SK-N-SH treated with all-trans-retinoic acid at 6 μM for 48 hours (cell line): Measurements from ENCODE around the gene MEOX1.
A peak's percentile ranks its signal among the peaks of the same experiment; 100 is the strongest.
"Not testable (repeated sequence)": the region's sequence is repeated elsewhere in the genome, so short reads cannot be mapped to it uniquely, and the experiment has no call there.

Source experiments
- ATAC-seq: fragments of 200-7000 bp; cut with Tn5 transposase; 3 replicates; pipeline ENCODE4 v1.9.1; 2020; ENCODE audit warnings: mild to moderate bottlenecking, moderate library complexity
- ESRRG ChIP-seq: fragments of 250-450 bp; sonication (Bioruptor Pico); IDR thresholded peaks from 2 replicates; pipeline ENCODE4 v1.6.1; 2021; ENCODE audit warnings: mild to moderate bottlenecking
- GLIS3 ChIP-seq: fragments of 250-450 bp; sonication (Bioruptor Pico); IDR thresholded peaks from 2 replicates; pipeline ENCODE4 v1.5.0; 2020; ENCODE audit warnings: mild to moderate bottlenecking, moderate library complexity
- ISL1 ChIP-seq: fragments of 250-450 bp; sonication (Bioruptor Pico); IDR thresholded peaks from 2 replicates; pipeline ENCODE4 v2.1.2; 2022; ENCODE audit warnings: mild to moderate bottlenecking, moderate library complexity
- OSR1 ChIP-seq: fragments of 250-450 bp; sonication (Bioruptor Pico); IDR thresholded peaks from 2 replicates; pipeline ENCODE4 v1.8.0; 2022; ENCODE audit warnings: moderate library complexity, mild to moderate bottlenecking, inconsistent platforms
- POU6F1 ChIP-seq: fragments of 250-450 bp; sonication (Bioruptor Pico); IDR thresholded peaks from 2 replicates; pipeline ENCODE4 v1.8.0; 2021; ENCODE audit warnings: low read depth, mild to moderate bottlenecking, moderate library complexity, borderline replicate concordance
- PPARA ChIP-seq: fragments of 250-450 bp; sonication (Bioruptor Pico); IDR thresholded peaks from 2 replicates; pipeline ENCODE4 v1.5.0; 2020; ENCODE audit warnings: mild to moderate bottlenecking, borderline replicate concordance
- RARB ChIP-seq: fragments of 250-450 bp; sonication (Bioruptor Pico); IDR thresholded peaks from 2 replicates; pipeline ENCODE4 v1.8.0; 2021; ENCODE audit warnings: mild to moderate bottlenecking, moderate library complexity
- SNAI2 ChIP-seq: fragments of 250-450 bp; sonication (Bioruptor Pico); IDR thresholded peaks from 2 replicates; pipeline ENCODE4 v1.5.0; 2020; ENCODE audit warnings: mild to moderate bottlenecking, moderate library complexity
- TCF4 ChIP-seq: fragments of 250-450 bp; sonication (Bioruptor Pico); IDR thresholded peaks from 2 replicates; pipeline ENCODE4 v1.8.0; 2021; ENCODE audit warnings: mild to moderate bottlenecking, moderate library complexity, borderline replicate concordance
- TOX ChIP-seq: fragments of 250-450 bp; sonication (Bioruptor Pico); IDR thresholded peaks from 2 replicates; pipeline ENCODE4 v1.8.0; 2021; ENCODE audit warnings: mild to moderate bottlenecking, moderate library complexity, borderline replicate concordance
- ZC3H10 ChIP-seq: fragments of 250-450 bp; sonication (Bioruptor Pico); IDR thresholded peaks from 2 replicates; pipeline ENCODE4 v1.5.1; 2021; ENCODE audit warnings: mild to moderate bottlenecking, moderate library complexity
- ZFP3 ChIP-seq: fragments of 250-450 bp; sonication (Bioruptor Pico); IDR thresholded peaks from 2 replicates; pipeline ENCODE4 v1.5.0; 2020; ENCODE audit warnings: mild to moderate bottlenecking, moderate library complexity
- ZFP30 ChIP-seq: fragments of 450-650 bp; formaldehyde crosslinking; IDR thresholded peaks from 2 replicates; pipeline ENCODE4 v1.5.0; 2022; ENCODE audit warnings: mild to moderate bottlenecking, moderate library complexity
- ZNF565 ChIP-seq: fragments of 450-650 bp; formaldehyde crosslinking; conservative IDR thresholded peaks from 2 replicates; pipeline ENCODE4 v1.5.0; 2020; ENCODE audit warnings: low read depth, mild to moderate bottlenecking, moderate library complexity
- ZNF70 ChIP-seq: fragments of 450-650 bp; formaldehyde crosslinking; IDR thresholded peaks from 2 replicates; pipeline ENCODE4 v1.5.0; 2020; ENCODE audit warnings: mild to moderate bottlenecking, moderate library complexity
- ZNF8 ChIP-seq: fragments of 450-650 bp; formaldehyde crosslinking; IDR thresholded peaks from 2 replicates; pipeline ENCODE4 v1.5.0; 2020; ENCODE audit warnings: mild to moderate bottlenecking, moderate library complexity
- TF ChIP-seq, protein P1 (sequence below): fragments of 250-450 bp; sonication (Bioruptor Pico); IDR thresholded peaks from 2 replicates; pipeline ENCODE4 v1.5.0; 2020; ENCODE audit warnings: mild to moderate bottlenecking, moderate library complexity
- TF ChIP-seq, protein P2 (sequence below): fragments of 250-450 bp; sonication (Bioruptor Pico); IDR thresholded peaks from 2 replicates; pipeline ENCODE4 v1.8.0; 2020; ENCODE audit warnings: mild to moderate bottlenecking, moderate library complexity, borderline replicate concordance
- TF ChIP-seq, protein P3 (sequence below): fragments of 250-450 bp; sonication (Bioruptor Pico); IDR thresholded peaks from 2 replicates; pipeline ENCODE4 v1.5.1; 2020; ENCODE audit warnings: low read depth, mild to moderate bottlenecking, moderate library complexity

Gene MEOX1

GRCh38 chr17:43608313-43608712 lies 53.4 kb downstream of the MEOX1 start:
- peak; percentile 48 for ATAC-seq
- TF ChIP-seq ISL1 (CRISPR knock-in tag), result no peak
- TF ChIP-seq POU6F1 (CRISPR knock-in tag), result no peak
- no peak for TF ChIP-seq OSR1 (CRISPR knock-in tag)
- TF ChIP-seq, protein P1, sequence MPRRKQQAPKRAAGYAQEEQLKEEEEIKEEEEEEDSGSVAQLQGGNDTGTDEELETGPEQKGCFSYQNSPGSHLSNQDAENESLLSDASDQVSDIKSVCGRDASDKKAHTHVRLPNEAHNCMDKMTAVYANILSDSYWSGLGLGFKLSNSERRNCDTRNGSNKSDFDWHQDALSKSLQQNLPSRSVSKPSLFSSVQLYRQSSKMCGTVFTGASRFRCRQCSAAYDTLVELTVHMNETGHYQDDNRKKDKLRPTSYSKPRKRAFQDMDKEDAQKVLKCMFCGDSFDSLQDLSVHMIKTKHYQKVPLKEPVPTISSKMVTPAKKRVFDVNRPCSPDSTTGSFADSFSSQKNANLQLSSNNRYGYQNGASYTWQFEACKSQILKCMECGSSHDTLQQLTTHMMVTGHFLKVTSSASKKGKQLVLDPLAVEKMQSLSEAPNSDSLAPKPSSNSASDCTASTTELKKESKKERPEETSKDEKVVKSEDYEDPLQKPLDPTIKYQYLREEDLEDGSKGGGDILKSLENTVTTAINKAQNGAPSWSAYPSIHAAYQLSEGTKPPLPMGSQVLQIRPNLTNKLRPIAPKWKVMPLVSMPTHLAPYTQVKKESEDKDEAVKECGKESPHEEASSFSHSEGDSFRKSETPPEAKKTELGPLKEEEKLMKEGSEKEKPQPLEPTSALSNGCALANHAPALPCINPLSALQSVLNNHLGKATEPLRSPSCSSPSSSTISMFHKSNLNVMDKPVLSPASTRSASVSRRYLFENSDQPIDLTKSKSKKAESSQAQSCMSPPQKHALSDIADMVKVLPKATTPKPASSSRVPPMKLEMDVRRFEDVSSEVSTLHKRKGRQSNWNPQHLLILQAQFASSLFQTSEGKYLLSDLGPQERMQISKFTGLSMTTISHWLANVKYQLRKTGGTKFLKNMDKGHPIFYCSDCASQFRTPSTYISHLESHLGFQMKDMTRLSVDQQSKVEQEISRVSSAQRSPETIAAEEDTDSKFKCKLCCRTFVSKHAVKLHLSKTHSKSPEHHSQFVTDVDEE (CRISPR knock-in tag), result no peak
- TF ChIP-seq ZNF70 (CRISPR knock-in tag), result no peak
- TF ChIP-seq SNAI2 (CRISPR knock-in tag), result no peak
- no peak for TF ChIP-seq ESRRG (CRISPR knock-in tag)
- TF ChIP-seq GLIS3 (CRISPR knock-in tag), result no peak
- TF ChIP-seq ZFP30, result no peak
- TF ChIP-seq ZNF565 (CRISPR knock-in tag), result no peak

- TF ChIP-seq ZFP30 (no peak), ZNF8 (no peak), SNAI2 (CRISPR knock-in tag) (no peak)
- TF ChIP-seq, all 23 proteins: peak for 0
- no peak for ATAC-seq
Observed at GRCh38 chr17:43604549-43604948, 57.2 kb downstream of the MEOX1 start.

GRCh38 chr17:43603321-43603720 lies 58.4 kb downstream of the MEOX1 start:
- ATAC-seq, result no peak
- TF ChIP-seq, protein P2, sequence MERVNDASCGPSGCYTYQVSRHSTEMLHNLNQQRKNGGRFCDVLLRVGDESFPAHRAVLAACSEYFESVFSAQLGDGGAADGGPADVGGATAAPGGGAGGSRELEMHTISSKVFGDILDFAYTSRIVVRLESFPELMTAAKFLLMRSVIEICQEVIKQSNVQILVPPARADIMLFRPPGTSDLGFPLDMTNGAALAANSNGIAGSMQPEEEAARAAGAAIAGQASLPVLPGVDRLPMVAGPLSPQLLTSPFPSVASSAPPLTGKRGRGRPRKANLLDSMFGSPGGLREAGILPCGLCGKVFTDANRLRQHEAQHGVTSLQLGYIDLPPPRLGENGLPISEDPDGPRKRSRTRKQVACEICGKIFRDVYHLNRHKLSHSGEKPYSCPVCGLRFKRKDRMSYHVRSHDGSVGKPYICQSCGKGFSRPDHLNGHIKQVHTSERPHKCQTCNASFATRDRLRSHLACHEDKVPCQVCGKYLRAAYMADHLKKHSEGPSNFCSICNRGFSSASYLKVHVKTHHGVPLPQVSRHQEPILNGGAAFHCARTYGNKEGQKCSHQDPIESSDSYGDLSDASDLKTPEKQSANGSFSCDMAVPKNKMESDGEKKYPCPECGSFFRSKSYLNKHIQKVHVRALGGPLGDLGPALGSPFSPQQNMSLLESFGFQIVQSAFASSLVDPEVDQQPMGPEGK (CRISPR knock-in tag), result no peak
- TF ChIP-seq ZFP30, result no peak
- TF ChIP-seq, protein P1 (CRISPR knock-in tag), result no peak
- no peak for TF ChIP-seq TCF4
- no peak for TF ChIP-seq TOX (CRISPR knock-in tag)
- no peak for TF ChIP-seq ZFP3
- TF ChIP-seq GLIS3 (CRISPR knock-in tag), result no peak
- no peak for TF ChIP-seq ISL1 (CRISPR knock-in tag)
- TF ChIP-seq PPARA, result no peak
- no peak for TF ChIP-seq ZC3H10 (CRISPR knock-in tag)
- no peak for TF ChIP-seq ZNF8
- TF ChIP-seq, protein P3, sequence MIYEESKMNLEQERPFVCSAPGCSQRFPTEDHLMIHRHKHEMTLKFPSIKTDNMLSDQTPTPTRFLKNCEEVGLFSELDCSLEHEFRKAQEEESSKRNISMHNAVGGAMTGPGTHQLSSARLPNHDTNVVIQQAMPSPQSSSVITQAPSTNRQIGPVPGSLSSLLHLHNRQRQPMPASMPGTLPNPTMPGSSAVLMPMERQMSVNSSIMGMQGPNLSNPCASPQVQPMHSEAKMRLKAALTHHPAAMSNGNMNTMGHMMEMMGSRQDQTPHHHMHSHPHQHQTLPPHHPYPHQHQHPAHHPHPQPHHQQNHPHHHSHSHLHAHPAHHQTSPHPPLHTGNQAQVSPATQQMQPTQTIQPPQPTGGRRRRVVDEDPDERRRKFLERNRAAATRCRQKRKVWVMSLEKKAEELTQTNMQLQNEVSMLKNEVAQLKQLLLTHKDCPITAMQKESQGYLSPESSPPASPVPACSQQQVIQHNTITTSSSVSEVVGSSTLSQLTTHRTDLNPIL (CRISPR knock-in tag), result no peak
- no peak for TF ChIP-seq RARB (CRISPR knock-in tag)

DNA sequence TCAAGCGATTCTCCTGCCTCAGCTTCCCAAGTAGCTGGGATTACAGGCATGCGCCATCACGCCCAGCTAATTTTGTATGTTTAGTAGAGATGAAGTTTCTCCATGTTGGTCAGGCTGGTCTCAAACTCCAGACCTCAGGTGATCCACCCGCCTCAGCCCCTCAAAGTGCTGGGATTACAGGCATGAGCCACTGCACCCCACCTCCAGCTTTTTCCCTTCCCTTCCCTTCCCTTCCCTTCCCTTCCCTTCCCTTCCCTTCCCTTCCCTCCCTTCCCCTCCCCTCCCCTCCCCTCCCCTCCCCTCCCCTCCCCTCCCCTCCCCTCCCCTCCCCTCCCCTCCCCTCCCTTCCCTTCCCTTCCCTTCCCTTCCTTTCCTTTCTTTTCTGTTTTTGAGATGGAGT lies 59.2 kb downstream of the MEOX1 start:
- ATAC-seq, result not testable (repeated sequence)
